ENCODE results near the gene SLC29A3.

Gene SLC29A3

DNA sequence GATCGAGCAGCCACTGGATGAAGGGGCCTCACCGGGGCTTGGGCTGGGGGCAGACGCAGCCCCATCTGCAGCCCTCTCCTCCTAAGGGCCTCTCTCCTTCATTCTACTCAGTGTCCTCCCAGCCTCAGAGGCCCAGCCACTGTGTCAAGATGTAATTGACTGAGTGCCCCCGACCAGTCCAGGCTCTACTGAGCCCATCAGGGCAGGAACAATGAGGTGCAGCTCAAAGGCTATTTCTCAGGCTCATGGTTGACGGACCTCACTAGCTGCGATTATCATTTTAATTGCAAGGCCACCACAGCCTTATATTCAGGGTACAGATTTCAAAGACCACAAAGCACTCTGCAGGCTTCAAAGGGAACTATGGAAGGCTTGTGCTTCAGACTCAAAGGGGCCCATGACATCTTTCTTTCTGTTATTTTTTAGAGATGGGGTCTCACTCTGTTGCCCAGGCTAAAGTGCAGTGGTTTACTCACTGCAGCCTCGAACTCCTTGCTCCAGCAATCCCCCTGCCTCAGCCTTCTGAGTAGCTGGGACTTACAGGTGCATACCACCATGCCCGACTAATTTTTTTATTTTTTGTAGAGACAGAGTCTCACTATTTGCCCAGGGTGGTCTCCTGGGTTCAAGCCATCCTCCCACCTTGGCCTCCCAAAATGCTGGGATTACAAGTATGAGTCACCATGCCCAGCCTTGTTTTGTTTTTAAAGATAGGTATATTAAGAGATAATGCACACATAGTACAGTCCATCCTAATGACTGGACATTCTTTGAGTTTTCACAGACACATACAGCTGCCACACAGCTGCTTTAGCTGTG lies 23.7 kb downstream of the SLC29A3 start:
- DNase-seq (ENCODE audit: low read depth): no peak
- no peak overlapping the region for H3K4me3 ChIP-seq (ENCODE audit: low read length)
- TF ChIP-seq, protein P1, sequence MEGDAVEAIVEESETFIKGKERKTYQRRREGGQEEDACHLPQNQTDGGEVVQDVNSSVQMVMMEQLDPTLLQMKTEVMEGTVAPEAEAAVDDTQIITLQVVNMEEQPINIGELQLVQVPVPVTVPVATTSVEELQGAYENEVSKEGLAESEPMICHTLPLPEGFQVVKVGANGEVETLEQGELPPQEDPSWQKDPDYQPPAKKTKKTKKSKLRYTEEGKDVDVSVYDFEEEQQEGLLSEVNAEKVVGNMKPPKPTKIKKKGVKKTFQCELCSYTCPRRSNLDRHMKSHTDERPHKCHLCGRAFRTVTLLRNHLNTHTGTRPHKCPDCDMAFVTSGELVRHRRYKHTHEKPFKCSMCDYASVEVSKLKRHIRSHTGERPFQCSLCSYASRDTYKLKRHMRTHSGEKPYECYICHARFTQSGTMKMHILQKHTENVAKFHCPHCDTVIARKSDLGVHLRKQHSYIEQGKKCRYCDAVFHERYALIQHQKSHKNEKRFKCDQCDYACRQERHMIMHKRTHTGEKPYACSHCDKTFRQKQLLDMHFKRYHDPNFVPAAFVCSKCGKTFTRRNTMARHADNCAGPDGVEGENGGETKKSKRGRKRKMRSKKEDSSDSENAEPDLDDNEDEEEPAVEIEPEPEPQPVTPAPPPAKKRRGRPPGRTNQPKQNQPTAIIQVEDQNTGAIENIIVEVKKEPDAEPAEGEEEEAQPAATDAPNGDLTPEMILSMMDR (conservative IDR thresholded peaks at IDR 0.05; ENCODE audit: low read length): no peak

DNA sequence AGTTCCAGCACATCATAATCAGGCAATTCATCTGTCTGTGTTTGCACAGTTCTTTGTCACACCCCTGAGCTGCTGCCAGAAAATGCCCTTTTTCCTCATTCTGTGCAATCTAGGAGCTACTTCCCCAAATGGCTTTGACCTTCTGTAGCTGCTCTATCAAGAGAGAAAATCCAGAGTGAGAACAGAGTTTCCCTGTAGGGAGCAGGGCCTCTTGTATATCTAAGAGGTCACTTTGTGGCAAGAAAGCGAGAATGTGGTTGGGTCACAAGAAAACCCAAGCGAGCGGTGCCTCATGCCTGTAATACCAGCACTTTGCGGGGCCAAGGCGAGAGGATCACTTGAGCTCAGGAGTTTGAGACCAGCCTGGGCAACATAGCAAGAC lies 24.3 kb downstream of the SLC29A3 start:
- no peak overlapping the region for H3K4me3 ChIP-seq (ENCODE audit: low read length)
- peak; percentile 54 for DNase-seq (ENCODE audit: low read depth)
- TF ChIP-seq, protein P1 (conservative IDR thresholded peaks at IDR 0.05; ENCODE audit: low read length): no peak

DNA sequence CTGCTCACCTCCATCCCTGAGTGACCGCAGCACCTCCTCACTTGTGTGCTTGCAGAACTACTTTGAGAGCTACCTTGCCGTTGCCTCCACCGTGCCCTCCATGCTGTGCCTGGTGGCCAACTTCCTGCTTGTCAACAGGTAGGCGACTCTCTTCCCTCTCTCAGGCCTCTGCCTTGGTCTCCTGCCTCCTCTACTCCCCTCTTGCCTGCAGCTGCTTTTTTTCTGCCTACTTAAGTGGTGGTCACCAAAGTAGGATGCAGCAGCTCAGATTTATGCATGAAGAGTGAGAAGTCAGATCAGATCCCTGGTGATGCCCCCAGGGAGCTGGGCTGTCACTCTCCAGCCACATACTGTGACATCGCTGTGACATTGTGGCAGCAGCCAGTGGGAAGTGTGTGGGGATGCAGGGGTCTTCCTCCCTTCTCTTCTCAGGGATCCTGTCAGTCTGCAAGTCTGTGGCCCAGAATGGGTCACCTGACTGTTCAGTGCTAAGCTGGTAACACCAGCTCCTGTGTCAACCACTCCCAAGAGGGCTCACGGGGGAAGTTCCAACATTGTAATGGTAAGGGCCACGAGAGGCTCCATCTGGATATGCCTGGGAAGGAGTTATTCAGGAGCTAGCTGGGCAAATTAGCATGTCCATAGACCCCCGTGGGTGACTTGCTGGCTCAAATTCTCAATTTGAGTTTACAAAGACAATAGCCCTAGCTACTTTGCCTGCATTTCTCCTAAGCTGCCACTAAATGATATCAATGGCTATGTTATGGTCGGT lies 25.3 kb downstream of the SLC29A3 start:
- TF ChIP-seq, protein P1 (conservative IDR thresholded peaks at IDR 0.05; ENCODE audit: low read length): no peak
- no peak overlapping the region for H3K4me3 ChIP-seq (ENCODE audit: low read length)
- DNase-seq (ENCODE audit: low read depth): no peak

DNA sequence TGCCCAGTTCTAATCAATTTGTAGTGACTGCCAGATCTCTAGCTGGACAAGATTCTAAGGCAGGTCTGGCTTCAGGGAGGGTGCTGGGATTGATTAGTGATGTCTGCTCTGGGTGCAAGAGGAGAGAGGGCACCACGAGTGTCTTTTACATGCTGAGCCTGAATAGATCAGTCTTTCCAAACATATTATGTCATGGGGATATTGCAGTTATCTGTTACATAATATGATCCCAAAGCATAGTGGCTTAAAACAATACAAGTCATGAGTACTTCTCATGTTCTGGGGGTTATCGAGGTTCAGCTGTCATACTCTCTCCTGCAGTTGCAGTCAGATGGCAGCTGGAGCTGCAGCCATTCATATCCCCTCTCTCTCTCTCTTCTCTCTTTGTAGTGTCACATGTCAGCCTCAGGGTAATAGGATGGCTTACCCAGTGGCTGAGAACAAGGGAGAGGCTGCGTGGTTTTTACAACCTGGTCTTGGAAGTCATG lies 26.0 kb downstream of the SLC29A3 start:
- no peak for DNase-seq (ENCODE audit: low read depth)
- TF ChIP-seq, protein P1 (conservative IDR thresholded peaks at IDR 0.05; ENCODE audit: low read length): no peak
- H3K4me3 ChIP-seq (ENCODE audit: low read length): no peak overlapping the region

DNA sequence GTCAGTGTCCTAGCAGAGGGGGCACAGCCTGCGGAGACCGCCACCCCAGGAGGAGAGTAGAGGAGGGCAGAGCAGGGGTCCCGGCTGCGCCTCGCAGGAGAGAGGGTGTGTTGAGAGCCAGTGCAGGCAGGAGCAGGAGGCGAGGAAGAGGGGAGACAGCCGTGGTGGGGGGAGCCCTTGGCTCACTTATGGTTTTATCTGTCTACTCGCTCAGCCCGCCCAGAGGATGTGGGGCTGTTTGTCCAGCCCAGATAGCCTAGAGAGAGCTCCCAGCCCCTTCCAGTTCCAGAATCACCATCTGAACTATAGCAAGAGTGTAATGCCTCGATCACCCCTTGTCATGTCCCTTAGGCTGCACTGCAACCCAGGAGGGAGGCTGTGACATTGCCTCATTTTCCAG lies 26.6 kb downstream of the SLC29A3 start:
- no peak for DNase-seq (ENCODE audit: low read depth)
- TF ChIP-seq, protein P1 (conservative IDR thresholded peaks at IDR 0.05; ENCODE audit: low read length): no peak
- H3K4me3 ChIP-seq (ENCODE audit: low read length): no peak overlapping the region

DNA sequence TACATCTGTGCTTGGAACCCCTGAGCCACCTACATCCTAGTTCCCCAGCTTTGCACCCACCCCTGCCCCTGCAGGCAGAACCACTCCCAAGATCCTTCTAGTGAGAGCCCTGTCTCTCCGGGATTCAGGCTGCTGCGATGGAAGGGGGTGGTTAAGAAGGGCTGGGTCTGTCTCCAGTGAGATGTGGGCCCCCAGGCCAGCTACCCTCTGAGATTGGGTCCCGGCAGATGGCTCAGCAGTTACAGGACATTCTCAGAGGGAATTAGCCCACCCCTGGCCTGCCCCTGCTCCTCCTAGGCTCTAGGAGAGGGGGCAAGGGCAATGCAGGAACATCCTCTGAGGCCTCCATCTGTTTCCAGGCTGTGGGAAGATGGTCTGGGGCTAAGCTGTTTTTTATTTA lies 27.7 kb downstream of the SLC29A3 start:
- TF ChIP-seq, protein P1 (conservative IDR thresholded peaks at IDR 0.05; ENCODE audit: low read length): no peak
- no peak for DNase-seq (ENCODE audit: low read depth)
- no peak overlapping the region for H3K4me3 ChIP-seq (ENCODE audit: low read length)
